ENCODE results near the gene DNMT1.
"Not testable (repeated sequence)": the region's sequence is repeated elsewhere in the genome, so short reads cannot be mapped to it uniquely, and the experiment has no call there.

Gene DNMT1

DNA sequence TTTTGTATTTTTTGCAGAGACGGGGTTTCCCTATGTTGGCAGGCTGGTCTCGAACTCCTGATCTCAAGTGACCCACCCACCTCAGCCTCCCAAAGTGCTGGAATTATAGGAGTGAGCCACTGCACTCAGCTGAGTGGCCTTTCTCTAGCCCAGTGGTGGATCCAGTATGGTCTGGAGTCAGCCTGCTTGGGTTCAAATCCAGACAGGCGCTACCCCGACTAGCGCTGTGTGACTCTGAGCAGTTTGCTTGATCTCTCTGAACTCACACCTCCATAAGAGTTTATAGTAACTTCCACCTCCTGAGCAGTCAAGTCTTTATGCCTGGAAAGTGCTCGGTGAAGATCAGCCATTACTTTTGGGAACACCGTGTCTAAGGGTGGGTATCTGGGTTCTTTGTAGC lies 25.9 kb upstream of the DNMT1 start:
- DNase-seq = no peak

GRCh38 chr19:10219678-10220077 lies 24.9 kb upstream of the DNMT1 start:
- DNase-seq = no peak

DNA sequence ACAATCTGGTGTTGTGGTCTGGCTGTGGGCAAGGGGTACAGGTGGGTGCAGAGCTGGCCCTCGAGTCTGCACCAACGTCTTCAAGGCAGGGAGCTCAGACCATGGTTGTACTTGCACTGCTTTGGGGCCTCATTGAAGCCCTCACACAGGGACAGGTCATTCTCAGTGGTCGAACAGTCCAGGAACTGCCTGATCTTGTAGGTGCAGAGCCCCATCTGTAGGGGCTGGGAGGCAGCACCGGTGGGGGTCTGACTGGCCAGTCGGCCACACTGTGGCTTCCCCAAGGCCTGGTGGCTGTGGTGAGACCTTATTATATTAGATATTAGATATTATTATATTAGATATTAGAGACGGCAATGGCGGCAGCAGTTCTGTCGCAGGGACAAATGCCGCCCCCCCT lies 22.3 kb upstream of the DNMT1 start:
- DNase-seq = no peak

- no peak for DNase-seq
Observed at GRCh38 chr19:10214784-10215183, 20.0 kb upstream of the DNMT1 start.

DNA sequence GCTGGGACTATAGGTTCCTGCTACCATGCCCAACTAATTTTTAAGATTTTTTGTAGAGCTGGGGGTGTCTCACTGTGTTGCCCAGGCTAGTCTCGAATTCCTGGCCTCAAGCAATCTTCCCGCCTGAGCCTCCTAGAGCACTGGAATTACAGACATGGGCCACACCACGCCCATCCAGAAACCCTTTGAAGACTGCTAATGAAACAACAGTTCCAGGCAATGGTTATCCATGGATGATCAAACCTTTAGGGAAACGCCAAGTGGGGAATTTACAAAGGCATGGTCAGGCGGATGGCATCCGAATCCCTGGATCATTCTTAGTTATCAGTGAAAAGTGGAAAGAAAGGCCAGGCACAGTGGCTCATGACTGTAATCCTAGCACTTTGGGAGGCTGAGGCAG lies 16.9 kb upstream of the DNMT1 start:
- DNase-seq = no peak

- DNase-seq = no peak
Observed at GRCh38 chr19:10211061-10211460, 16.3 kb upstream of the DNMT1 start.

GRCh38 chr19:10209315-10209714 lies 14.6 kb upstream of the DNMT1 start:
- no peak for DNase-seq

DNA sequence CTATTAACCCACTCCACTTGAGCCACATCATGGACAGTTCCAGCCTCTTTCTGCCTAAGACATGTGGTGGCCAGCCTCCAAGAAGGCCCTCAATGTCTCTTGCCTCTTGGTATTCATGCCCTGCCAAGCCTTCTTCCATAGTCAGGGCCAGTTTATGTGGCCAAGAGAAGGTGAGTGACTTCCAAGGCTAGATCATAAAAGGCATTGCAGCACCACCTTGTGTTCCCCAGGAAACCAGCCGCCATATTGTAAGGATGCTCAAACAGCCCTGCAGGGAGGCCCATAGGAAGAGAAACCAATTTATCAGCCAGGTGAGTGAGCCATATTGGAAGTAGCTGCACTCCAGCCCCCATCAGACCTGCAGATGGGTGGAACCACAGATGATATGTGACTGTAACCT lies 12.3 kb upstream of the DNMT1 start:
- no peak for DNase-seq

DNA sequence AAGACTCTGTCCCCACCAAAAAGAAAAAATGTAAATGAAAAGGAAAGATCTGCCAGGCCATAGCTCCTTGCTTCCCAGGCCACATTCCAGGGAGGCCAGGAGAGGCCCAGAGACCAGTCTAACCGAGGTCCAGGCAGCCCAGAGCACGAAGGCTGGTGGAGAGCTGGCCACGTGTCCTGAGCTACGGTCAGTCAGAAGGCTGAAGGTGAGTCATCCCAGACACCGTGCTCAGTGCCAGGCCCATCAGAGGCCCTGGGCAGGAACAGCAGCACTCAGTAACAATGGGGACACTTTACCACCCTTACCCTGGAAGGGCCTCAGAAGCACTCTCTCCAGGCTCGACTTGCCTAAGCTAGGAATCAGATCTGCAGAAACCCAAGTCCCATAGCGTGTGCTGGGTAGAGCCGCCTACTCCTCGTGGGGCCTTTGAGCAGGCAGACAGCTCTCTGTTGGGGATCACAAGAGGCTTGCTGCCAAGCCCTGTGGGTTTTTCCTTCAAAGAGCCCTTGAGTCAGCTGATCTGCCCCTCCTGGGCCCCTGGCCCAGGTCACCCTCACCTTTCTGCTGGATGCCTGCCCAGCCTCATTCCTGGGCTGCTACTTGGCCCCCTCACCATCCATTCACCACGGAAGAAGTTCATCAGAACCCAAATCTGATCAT lies 11.6 kb upstream of the DNMT1 start:
- DNase-seq = no peak

GRCh38 chr19:10205636-10206035 lies 10.9 kb upstream of the DNMT1 start:
- DNase-seq = no peak

- DNase-seq = no peak
Observed at GRCh38 chr19:10203686-10204085, 8.9 kb upstream of the DNMT1 start.

DNA sequence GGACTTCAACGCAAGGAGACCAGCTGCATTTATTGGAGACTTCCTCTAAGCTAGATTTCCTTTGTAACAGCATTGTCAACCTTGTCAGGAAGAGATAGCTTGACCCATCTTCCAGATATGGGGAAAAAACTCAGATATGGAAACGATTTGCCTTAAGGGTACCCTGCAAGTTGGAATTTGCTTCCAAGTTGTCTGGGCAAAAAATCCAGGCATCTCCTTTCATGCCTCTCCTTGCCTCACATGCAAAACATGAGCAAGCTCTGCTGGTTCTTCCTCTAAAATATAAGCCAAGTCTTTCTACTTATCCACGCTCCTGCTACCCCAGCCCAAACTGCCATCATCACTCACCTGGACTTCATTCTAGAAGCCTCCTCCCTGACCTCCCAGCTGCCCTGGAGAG lies 6.4 kb upstream of the DNMT1 start:
- no peak for DNase-seq

GRCh38 chr19:10200101-10200500 lies 5.3 kb upstream of the DNMT1 start:
- not testable (repeated sequence) for DNase-seq

DNA sequence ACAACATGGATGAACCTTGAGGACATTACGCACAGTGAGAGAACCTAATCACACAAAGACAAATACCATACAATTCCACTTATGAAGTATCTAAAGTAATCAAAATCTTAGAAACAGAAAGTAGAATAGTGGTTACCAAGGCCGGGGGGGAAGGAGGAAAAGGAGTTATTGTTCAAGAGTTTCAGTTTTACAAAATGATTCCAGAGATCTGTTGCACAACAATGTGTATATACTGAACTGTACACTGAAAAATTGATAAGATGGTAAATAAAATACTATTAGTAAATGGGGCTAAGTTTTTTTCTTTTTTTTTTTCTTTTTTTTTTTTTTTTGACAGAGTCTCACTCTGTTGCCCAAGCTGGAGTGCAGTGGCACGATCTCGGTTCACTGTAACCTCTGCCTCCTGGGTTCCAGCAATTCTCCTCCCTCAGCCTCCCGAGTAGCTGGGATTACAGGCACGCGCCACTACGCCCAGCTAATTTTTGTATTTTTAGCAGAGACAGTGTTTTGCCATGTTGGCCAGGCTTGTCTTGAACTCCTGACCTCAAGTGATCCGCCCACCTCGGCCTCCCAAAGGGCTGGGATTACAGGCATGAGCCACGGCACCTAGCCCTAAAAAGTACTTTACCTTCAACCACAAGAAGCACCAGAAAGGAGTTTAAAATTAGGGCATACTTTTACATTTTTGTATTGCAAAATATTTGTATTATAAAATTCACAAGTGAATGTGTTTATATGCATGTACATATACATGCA lies 4.3 kb upstream of the DNMT1 start:
- DNase-seq = not testable (repeated sequence)

DNA sequence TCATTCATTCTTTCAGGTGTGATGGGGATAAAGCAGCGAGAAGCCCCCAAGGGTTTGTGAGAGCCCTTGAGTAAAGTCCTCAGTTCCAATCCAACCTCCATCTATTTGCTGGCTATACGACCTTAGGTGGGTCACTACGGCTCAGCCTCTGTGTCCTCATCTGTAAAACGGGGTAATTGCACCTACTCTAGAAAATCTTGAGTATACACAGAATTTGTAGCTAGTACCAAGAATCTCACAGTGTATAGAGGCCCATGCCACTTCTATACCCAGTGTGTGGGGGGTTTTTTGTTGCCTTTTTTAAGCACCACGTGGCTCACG lies 406 bp upstream of the DNMT1 start:
- no peak for DNase-seq

- DNase-seq = no peak
Observed at GRCh38 chr19:10193790-10194499, 808 bp downstream of the DNMT1 start.

GRCh38 chr19:10192922-10193321 lies 1.8 kb downstream of the DNMT1 start:
- DNase-seq = no peak

DNA sequence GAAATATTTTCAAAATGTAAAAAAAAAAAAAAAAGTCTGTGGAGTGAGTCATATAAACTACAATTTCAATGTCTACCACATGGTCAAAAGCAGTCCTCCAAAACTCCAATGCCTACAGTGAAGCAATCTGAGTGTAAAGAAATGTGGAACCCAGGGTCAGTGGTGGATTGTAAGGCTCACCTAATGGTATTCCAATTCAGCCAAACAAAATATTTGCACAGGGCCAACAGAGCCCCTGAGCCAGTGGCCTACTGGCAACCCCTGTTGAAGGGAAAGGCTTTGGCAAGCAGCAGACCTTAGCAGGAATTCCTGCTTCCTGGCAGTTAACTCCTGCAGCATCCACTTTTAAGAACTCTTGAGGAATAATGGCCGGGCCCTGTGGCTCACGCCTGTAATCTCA lies 3.4 kb downstream of the DNMT1 start:
- no peak for DNase-seq

GRCh38 chr19:10190026-10190425 lies 4.7 kb downstream of the DNMT1 start:
- no peak for DNase-seq

- DNase-seq = no peak
Observed at GRCh38 chr19:10189616-10190015, 5.1 kb downstream of the DNMT1 start.

DNA sequence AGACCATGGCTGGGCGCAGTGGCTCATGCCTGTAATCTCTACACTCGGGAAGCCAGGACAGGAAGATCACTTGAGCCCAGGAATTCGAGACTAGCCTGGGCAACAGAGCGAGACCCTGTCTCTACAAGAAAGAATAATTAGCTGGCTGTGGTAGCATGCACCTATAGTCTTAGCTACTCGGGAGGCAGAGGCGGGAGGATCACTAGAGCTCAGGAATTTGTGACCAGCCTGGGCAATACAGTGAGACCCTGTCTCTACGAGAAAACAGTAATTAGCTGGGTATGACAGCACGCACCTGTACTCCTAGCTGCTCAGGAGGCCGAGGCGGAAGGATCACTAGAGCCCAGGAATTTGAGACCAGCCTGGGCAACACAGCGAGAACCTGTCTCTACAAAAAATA lies 7.4 kb downstream of the DNMT1 start:
- DNase-seq = no peak

- no peak for DNase-seq
Observed at GRCh38 chr19:10184636-10185035, 10.1 kb downstream of the DNMT1 start.

GRCh38 chr19:10183926-10184325 lies 10.8 kb downstream of the DNMT1 start:
- DNase-seq = no peak

DNA sequence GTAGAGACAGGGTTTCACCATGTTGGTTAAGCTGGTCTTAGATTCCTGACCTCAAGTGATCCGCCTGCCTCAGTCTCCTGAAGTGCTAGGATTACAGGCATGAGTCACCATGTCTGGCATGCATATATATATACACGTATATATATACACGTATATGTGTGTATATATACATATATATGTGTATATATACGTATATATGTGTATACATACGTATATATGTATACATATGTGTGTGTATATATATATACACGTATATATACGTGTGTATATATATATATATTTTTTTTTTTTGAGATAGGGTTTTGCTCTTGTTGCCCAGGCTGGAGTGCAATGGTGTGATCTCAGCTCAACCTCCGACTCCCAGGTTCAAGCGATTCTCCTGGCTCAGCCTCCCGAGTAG lies 11.9 kb downstream of the DNMT1 start:
- no peak for DNase-seq
